Measurements from ENCODE around the gene KIT.

DNA sequence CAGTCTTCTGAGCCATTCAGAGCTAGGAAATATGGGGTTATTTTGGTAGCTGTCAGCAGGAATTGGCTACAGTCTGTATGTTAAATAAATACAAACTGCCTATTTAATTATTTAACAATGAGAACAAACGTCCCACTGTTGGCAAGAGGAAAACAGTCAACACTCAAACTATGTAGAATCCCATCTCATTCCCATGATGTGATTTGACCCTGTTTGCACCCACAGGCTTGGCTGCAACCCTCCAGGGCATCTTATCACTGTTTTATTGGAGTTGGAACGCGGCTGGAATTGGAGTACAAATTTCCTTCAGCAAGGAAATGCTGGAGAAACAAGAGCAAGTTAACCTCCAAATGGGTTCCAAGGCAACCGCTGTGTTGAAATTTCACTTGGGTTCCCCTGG, 124.0 kb downstream of the KIT start:
- TF ChIP-seq, protein P1, sequence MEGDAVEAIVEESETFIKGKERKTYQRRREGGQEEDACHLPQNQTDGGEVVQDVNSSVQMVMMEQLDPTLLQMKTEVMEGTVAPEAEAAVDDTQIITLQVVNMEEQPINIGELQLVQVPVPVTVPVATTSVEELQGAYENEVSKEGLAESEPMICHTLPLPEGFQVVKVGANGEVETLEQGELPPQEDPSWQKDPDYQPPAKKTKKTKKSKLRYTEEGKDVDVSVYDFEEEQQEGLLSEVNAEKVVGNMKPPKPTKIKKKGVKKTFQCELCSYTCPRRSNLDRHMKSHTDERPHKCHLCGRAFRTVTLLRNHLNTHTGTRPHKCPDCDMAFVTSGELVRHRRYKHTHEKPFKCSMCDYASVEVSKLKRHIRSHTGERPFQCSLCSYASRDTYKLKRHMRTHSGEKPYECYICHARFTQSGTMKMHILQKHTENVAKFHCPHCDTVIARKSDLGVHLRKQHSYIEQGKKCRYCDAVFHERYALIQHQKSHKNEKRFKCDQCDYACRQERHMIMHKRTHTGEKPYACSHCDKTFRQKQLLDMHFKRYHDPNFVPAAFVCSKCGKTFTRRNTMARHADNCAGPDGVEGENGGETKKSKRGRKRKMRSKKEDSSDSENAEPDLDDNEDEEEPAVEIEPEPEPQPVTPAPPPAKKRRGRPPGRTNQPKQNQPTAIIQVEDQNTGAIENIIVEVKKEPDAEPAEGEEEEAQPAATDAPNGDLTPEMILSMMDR (IDR thresholded peaks at IDR 0.05) = no peak
- TF ChIP-seq POLR2A (IDR thresholded peaks at IDR 0.05) = no peak

All from esophagus squamous epithelium (tissue), 4 donors.